Head of caudate nucleus (tissue), 42 donors: Measurements from ENCODE around the gene COA8.
A peak's percentile ranks its signal among the peaks of the same experiment; 100 is the strongest.

Experiments used
- DNase-seq, 42 donors: peaks; one replicate each; pipeline versions ENCODE4 v3.0.0 to v3.0.0-alpha.2; 2020 to 2021; ENCODE audit warnings: mixed read lengths in 7 of 42
- intact Hi-C: fragments of 100-400 bp; cut with DNase I; formaldehyde crosslinking; loops from one replicate; pipeline ENCODE4 v1.15.0; 2022

The COA8 gene

DNA sequence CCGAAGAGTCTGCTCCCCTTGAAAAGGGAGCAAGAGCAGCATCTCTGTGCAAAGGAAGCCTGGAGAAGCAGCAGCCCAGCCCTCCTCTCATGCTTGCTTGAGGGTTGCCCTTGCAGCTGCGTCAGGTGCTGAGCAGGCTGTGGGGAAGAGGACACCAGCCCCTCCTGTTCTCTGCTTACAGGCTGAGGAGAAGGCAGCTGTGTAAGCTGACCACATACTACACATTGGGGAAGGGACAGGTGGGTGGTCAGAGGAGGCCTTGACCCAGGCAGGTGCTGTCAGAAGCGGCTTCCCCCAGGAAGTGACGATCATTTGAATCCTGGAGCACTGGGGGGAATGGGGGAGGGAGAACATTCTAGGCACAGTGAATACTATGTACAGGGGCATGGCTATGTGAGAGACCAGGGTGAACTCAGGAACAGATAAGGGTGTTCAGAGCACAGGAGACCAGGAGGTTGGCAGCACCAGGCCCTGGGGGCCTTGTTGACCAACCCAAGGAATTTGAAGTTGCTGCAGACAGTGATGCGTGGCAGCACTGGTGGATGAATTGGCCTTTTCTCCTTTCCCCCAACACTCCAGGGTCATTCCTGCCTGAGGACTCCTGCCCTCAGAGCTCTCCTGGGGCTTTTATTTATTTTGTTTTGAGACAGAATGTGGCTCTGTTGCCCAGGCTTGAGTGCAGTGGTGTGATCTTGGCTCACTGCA is 63.5 kb downstream of the COA8 start:
- no peak for DNase-seq
- intact Hi-C loops, result loop anchor here (10.0 kb wide), 1 partner anchor 51 kb away; no protein-coding TSS in a partner anchor

DNA sequence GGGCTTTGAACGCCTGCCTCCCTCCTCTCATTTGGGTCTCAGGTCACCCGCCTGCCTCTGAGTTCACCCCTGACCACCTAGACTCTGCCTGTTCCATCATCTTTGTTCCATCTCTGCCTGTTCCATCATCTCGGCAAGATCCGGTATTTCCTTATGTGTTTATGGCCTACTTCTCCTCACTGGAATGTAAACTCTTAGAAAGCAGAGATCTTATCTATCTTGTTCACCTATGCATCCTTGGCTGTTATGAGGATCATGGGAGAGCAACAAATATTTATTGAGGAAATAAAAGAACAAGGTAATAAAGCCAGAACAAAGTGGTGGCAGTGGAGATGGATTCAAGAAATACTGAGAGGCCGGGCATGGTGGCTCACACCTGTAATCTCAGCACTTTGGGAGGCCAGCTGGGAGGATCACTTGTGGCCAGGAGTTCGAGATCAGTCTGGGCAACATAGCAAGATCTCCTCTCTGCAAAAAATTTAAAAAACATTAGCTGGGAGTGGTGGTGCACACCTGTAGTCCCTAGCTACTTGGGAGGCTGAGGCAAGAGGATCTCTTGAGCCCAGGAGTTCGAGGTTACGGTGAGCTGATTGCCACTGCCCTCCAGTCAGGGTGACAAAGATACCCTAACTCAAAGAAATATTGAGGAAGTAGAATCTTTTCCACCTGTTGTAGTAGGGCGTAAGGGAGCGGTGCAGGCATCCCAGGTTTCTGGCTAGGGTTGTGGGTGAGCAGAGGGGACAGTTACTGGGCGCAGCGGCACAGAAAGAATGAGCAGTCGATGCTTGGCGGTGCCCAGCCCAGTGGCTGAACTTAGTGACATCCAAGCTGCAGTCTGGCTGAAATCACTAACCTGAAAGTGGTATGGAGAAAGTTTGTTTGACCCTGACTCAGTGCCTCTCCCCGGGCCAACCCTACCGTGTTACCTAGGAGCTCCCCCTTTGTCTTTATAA is 64.6 kb downstream of the COA8 start:
- no peak for DNase-seq
- intact Hi-C loops, result loop anchor here (10.0 kb wide), 1 partner anchor 53 kb away; no protein-coding TSS in a partner anchor

GRCh38 chr14:103628221-103628683 is 65.5 kb downstream of the COA8 start:
- intact Hi-C loops, result loop anchor here (10.0 kb wide), 1 partner anchor 53 kb away; no protein-coding TSS in a partner anchor
- DNase-seq, result peak in 41 of 42 donors; percentile 14 to 76 (median 49)

GRCh38 chr14:103628684-103629502 is 66.1 kb downstream of the COA8 start, which contains the start of gene KLC1:
TSS of gene KLC1 (plus strand) at chr14:103629211. CDS start at chr14:103654565, 25,354 bp downstream.
- intact Hi-C loops, result loop anchor here (10.0 kb wide), 1 partner anchor 54 kb away; no protein-coding TSS in a partner anchor
- DNase-seq, result peak; percentile 58 to 95 (median 90)

- DNase-seq, result peak in 41 of 42 donors; percentile 9 to 79 (median 57)
- intact Hi-C loops, result loop anchor here (10.0 kb wide), 2 partner anchors 55 to 75 kb away; no protein-coding TSS in a partner anchor
Observed at GRCh38 chr14:103629503-103630121, 66.9 kb downstream of the COA8 start.

GRCh38 chr14:103630364-103631108 is 67.8 kb downstream of the COA8 start:
- DNase-seq, result no peak
- intact Hi-C loops, result loop anchor here (10.0 kb wide), 1 partner anchor 74 kb away; no protein-coding TSS in a partner anchor

DNA sequence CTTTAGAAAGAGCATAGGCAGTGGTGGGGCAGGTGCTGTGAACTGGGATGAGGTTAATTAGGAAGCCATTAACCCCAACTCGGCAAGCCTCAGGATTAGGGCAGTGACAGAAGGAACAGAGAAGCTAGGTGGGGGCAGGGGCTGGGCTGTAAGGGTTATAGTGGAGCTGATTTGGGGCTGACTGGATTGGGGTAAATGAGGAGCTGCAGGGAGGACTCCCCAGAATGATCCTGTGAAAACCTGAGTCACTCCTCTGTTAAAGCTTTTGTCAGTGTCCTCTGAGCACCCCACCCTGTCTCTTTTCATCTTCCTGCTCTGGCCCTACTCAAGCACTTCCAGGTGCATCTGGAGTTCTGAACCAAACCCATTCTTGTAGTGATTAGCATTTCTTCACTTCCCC is 70.6 kb downstream of the COA8 start:
- intact Hi-C loops, result loop anchor here (10.0 kb wide), 1 partner anchor 71 kb away; no protein-coding TSS in a partner anchor
- no peak for DNase-seq

- intact Hi-C loops, result loop anchor here (10.0 kb wide), 1 partner anchor 71 kb away; no protein-coding TSS in a partner anchor
- no peak for DNase-seq
Observed at GRCh38 chr14:103634156-103634555, 71.4 kb downstream of the COA8 start.

GRCh38 chr14:103638594-103638993 is 75.8 kb downstream of the COA8 start:
- intact Hi-C loops, result loop anchor here (10.0 kb wide), 1 partner anchor 66 kb away; no protein-coding TSS in a partner anchor

More at GRCh38 chr14:103638594-103638993, 75.8 kb downstream of the COA8 start:
- peak in 1 of 42 donors; percentile 43 for DNase-seq
